Tibial nerve (tissue), 4 donors: Measurements from ENCODE around the gene CAMSAP2. TPM values are rescaled to one million over a fixed set of nuclear protein-coding genes. Genes with fewer than 3 reads are reported as not detected.

Experiments
- DNase-seq, 2 donors: peaks; one replicate each; pipeline ENCODE4 v3.0.0-alpha.2; 2019; ENCODE audit warnings: low spot score in 2 of 2
- H3K27ac ChIP-seq, 4 donors: fragments of 200-600 bp; sonication (generic) in 3 of 4; one replicate each; pipeline ENCODE4 v1.5.1; 2017 to 2019; ENCODE audit warnings: mild to moderate bottlenecking in 1 of 4
- H3K27me3 ChIP-seq, 2 donors: fragments of 200-600 bp; sonication (generic) in 1 of 2; one replicate each; pipeline versions ENCODE4 v1.5.1 to v1.6.0; 2017 to 2019
- H3K36me3 ChIP-seq, 3 donors: fragments of 200-600 bp; sonication (generic); one replicate each; pipeline ENCODE4 v1.5.1; 2018 to 2019
- H3K4me1 ChIP-seq, 4 donors: fragments of 200-600 bp; sonication (generic) in 3 of 4; one replicate each; pipeline ENCODE4 v1.5.1; 2017 to 2019
- H3K4me3 ChIP-seq, 4 donors: fragments of 200-600 bp; sonication (generic) in 3 of 4; one replicate each; pipeline ENCODE4 v1.5.1; 2017 to 2019; ENCODE audit warnings: mild to moderate bottlenecking in 1 of 4, moderate library complexity in 1 of 4
- H3K9me3 ChIP-seq, 4 donors: fragments of 200-600 bp; sonication (generic) in 3 of 4; one replicate each; pipeline ENCODE4 v1.5.1; 2017 to 2019
- EP300 ChIP-seq, 2 donors: sonication (generic); formaldehyde crosslinking; IDR thresholded peaks; one replicate each; pipeline ENCODE4 v1.6.1; 2017; ENCODE audit warnings: antibody characterized with exemption in 2 of 2, mild to moderate bottlenecking in 1 of 2
- POLR2A ChIP-seq, 2 donors: fragments of 450-650 bp; IDR thresholded peaks; one replicate each; pipeline ENCODE4 v1.6.1; 2017; ENCODE audit warnings: antibody characterized with exemption in 2 of 2, mild to moderate bottlenecking in 2 of 2, moderate library complexity in 2 of 2
- WGBS, 2 donors: methylation state at CpG; one replicate each; pipeline ENCODE4 v1.1.5; 2018; 5-methylcytosine and 5-hydroxymethylcytosine counted together
- total RNA-seq, 4 donors: library from RNA; depleted of rRNA; stranded (reverse); fragments of >200 nt; gene quantifications; one replicate each; pipeline ENCODE4 v1.1.0, GENCODE V29; 2016
- TF ChIP-seq, protein P1 (sequence below), 5 experiments: fragments of 200-600 bp in 3 of 5; fragments of 450-650 bp in 2 of 5; sonication (generic) in 3 of 5; IDR thresholded peaks; one replicate each; pipeline ENCODE4 v1.5.1; 2016 to 2019; ENCODE audit warnings: antibody characterized with exemption in 5 of 5, mild to moderate bottlenecking in 3 of 5, moderate library complexity in 2 of 5

Gene CAMSAP2
- total RNA-seq, 4 donors from 2014 or later = 27.3 to 38.9 (median 31.6) TPM

DNA sequence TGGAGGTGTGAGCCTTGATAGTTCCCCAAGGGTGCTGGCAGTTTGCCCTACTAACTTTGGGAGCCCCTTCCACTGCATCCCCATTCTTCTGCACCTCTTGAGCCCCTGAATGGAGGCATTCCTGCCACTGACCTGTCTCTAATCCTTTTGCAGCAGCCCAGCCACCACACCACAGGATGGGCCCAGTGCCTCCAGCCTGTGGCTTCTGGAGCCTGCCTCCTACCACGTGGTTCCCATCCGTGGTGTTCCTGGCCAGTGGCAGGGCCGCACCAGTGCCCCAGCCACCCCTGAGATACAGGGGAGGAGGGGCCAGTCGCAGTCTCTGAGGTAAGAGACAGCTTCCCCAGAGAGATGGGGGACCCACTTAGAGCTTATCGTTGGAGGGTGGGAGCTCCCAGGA, 170.4 kb downstream of the CAMSAP2 start:
- Histone ChIP-seq H3K4me1 (peaks cover 0 to 3% (median 0%) of the 10 kb centered on the region in 4 donors), H3K36me3 (no peaks in the 10 kb centered on the region), H3K9me3 (no peaks in the 10 kb centered on the region), H3K4me3 (no peak overlapping the region), H3K27ac (no peak overlapping the region), H3K27me3 (no peaks in the 10 kb centered on the region)
- no peak for DNase-seq
- 62 to 71% methylated on average over 5 of the region's 5 CpGs for WGBS, 2 donors
- TF ChIP-seq EP300 (IDR thresholded peaks at IDR 0.05) (no peak), POLR2A (IDR thresholded peaks at IDR 0.05) (no peak)
- TF ChIP-seq, protein P1, sequence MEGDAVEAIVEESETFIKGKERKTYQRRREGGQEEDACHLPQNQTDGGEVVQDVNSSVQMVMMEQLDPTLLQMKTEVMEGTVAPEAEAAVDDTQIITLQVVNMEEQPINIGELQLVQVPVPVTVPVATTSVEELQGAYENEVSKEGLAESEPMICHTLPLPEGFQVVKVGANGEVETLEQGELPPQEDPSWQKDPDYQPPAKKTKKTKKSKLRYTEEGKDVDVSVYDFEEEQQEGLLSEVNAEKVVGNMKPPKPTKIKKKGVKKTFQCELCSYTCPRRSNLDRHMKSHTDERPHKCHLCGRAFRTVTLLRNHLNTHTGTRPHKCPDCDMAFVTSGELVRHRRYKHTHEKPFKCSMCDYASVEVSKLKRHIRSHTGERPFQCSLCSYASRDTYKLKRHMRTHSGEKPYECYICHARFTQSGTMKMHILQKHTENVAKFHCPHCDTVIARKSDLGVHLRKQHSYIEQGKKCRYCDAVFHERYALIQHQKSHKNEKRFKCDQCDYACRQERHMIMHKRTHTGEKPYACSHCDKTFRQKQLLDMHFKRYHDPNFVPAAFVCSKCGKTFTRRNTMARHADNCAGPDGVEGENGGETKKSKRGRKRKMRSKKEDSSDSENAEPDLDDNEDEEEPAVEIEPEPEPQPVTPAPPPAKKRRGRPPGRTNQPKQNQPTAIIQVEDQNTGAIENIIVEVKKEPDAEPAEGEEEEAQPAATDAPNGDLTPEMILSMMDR (IDR thresholded peaks at IDR 0.05) = no peak

DNA sequence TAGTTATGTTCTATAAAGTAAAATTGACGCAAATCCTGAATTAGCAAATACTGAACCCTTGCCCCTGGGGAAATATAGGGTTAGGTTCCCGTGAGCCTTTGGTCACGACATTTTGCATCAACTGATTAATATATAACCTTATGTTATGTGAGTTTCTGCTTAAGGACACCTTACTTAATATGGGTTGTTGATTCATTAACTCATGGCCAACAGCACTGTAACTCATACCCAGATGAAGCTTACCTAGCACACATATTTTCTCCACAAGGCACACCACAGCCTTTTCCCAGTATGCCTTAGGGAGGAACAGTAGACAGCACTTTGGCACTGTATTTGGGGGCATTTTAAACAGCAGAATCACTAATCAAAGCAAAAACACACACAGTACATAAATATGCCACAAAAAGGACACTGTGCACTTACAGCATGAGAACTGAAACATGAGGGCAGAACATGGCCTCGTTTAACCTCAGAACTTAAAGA, 171.1 kb downstream of the CAMSAP2 start:
- TF ChIP-seq EP300 (IDR thresholded peaks at IDR 0.05) (no peak), POLR2A (IDR thresholded peaks at IDR 0.05) (no peak)
- TF ChIP-seq, protein P1 (IDR thresholded peaks at IDR 0.05) = no peak
- H3K9me3 ChIP-seq = no peaks in the 10 kb centered on the region
- H3K36me3 ChIP-seq = no peaks in the 10 kb centered on the region
- H3K4me1 ChIP-seq = peaks cover 0 to 3% (median 0%) of the 10 kb centered on the region in 4 donors
- no peaks in the 10 kb centered on the region for H3K27me3 ChIP-seq
- H3K27ac ChIP-seq = no peak overlapping the region
- no peak for DNase-seq
- 86 to 90% methylated on average over 4 of the region's 4 CpGs for WGBS, 2 donors
- no peak overlapping the region for H3K4me3 ChIP-seq

Other genes starting within 250 kb of the CAMSAP2 start
- gene KIF14, start 118.1 kb upstream of the CAMSAP2 start, total RNA-seq = under 1 TPM in 2 of 4 donors, not detected in 2; 0.20 to 0.30 TPM
- gene DDX59, start 69.0 kb upstream of the CAMSAP2 start, total RNA-seq = 10 to 100 TPM; 11.4 to 31.5 (median 18.5) TPM
- gene GPR25, start 134.1 kb downstream of the CAMSAP2 start, total RNA-seq = not detected
- gene INAVA, start 156.0 kb downstream of the CAMSAP2 start, total RNA-seq = not detected